Globus pallidus (tissue), 1 donor: ENCODE results near the gene MRC2.
A peak's percentile ranks its signal among the peaks of the same experiment; 100 is the strongest.

Source experiments
- DNase-seq: peaks from one replicate; pipeline ENCODE4 v3.0.0-alpha.2; 2015; ENCODE audit warnings: low spot score

The MRC2 gene

GRCh38 chr17:62631936-62632924, 4.8 kb downstream of the MRC2 start:
- no peak for DNase-seq

- no peak for DNase-seq
These were observed 10.3 kb downstream of the MRC2 start for GRCh38 chr17:62637809-62638208.

GRCh38 chr17:62641153-62641552, 13.7 kb downstream of the MRC2 start:
- no peak for DNase-seq

DNA sequence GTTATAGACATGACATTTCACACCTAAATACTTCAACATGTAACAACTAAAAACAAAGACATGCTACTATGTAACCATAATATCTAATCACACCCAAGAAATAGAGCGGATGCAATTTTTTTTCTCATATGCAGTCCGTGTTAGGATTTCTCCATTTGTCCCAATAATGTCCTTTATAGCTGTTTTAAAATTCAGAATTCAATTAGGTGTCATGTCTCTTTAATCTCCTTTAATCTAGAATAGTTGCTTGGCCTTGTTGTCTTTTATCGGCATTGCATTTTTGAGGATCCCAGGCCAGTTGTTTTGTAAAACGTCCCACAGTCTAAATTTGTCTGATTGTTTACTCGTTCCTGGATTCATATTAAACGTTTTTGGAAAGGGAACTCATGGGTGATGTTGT, 14.5 kb downstream of the MRC2 start:
- no peak for DNase-seq

DNA sequence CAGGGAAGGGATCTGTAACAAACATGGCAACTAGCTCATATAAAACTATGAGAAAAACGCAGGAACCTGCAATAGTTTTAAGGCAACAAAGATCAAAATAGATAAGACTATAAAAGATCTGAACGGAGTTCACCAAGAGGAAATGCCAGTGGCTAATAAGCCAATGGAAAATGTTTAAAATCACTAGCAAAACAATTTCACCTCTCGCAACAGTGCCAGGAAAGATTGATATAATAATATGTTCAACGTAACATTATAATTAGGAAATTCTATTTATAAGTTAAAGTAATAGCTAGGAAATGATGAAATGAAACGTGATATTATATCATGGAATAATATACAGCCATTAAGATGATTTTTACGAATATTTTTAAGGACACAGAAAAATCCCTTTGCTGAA, 16.0 kb downstream of the MRC2 start:
- DNase-seq: no peak

- peak; percentile 67 for DNase-seq
These were observed 17.2 kb downstream of the MRC2 start for GRCh38 chr17:62644487-62645173.

DNA sequence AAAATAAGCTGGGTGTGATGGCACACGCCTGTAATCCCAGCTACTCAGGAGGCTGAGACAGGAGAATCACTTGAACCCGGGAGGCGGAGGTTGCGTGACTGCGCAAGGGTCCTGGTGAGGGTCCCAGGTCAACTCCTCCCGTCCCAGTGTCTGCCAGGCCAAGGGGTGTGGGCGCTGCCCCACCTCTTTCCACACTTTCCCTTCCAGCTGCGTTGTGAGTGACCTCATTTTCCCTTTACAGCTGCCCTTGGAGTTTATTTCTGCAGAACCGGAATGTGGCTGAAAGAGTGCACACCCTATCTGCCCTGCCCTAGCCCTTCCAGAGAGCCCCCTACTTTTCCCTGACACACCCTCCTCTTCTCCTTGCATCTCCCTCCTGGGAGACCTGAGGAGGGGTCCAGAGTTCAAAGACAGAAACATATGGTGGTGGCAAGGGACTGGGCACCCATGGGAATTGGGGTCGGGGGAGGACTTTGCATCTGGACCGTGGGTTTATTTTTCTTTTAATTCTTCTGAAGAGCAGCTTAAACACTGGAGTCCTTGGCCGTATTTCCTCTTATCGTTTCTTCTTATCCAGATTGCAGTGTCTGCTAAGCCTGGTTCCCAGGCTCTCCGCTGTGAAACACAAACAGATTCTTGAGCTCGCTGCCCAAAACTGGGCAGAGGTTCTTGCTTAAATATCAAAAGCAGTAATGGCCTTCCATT, 20.9 kb downstream of the MRC2 start:
- no peak for DNase-seq

DNA sequence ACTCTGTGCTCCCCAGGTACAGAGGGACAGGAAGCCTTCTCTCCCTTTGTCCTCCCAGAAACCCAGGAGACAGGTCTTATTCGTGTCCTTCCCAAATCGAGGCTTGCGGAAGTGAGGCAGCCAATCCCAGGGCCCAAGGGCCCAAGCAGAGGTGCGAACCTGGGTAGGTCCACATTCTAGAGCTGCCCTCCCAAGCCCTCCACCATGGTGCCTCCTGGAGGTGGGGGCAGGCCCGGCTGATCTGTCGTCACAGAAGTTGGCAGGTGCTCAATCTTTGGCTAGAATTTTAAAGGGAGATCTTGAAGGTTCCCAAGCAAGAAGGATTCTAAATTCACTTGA, 21.5 kb downstream of the MRC2 start:
- no peak for DNase-seq

DNA sequence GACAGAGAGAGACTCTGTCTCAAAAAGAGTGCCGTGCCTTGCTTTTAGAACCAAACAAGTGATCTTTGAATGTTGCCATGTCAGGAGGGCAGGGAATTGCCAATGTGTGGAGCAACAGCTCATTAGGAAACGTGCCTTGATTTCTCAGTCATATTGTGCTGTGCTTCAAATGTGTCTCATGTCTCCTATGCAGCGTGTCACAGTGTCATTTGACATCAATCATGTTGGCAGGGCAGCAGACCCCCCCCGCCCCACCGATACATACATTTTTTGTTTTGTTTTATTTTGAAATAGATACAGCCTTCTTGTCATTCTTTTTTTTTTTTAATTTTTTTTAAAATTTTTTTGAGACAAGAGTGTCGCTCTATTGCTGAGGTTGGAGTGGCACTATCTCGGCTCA, 22.1 kb downstream of the MRC2 start:
- DNase-seq: no peak

GRCh38 chr17:62650587-62650986, 23.1 kb downstream of the MRC2 start:
- no peak for DNase-seq

GRCh38 chr17:62652251-62653001, 25.0 kb downstream of the MRC2 start:
- DNase-seq: no peak

DNA sequence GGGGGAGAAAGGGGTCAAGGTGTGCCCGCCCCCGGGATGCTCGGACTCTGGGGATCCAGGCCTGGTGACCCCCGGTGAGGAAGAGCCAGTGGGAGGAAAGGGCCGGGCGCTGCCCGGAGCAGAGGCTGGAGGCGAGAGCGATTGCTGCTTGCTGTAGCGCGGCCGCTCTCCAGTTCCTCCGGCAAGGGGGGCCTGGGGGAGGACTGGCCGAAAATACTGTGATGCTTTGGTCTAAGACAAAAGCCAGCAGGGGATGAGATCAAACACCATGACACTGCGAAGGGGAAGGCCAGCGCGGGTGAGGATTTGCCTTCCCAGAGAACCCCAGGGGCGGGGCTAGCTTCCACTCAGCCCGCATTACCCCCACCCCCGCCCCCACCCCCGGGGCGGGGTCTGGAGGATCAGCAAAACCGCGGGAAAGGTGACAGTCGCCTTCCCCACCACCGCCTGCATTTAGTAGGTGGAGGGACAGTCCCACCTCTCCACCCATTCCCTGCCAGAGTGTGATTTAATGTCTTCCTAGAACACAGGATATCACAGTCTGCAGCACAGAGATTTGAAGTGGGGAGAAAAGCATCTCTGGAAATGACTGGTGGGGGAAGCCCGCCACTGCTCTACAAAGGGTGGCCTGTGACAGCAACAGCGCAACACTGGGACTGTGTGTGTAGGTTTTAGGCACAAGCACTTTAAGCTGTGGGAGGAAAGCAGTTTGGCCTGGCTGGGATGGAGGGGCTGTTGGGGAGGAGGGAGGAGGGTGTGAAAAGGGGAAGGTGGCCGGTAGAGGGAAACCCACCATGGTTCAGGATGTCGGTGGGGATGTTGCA, 25.7 kb downstream of the MRC2 start:
- DNase-seq: peak; percentile 40

DNA sequence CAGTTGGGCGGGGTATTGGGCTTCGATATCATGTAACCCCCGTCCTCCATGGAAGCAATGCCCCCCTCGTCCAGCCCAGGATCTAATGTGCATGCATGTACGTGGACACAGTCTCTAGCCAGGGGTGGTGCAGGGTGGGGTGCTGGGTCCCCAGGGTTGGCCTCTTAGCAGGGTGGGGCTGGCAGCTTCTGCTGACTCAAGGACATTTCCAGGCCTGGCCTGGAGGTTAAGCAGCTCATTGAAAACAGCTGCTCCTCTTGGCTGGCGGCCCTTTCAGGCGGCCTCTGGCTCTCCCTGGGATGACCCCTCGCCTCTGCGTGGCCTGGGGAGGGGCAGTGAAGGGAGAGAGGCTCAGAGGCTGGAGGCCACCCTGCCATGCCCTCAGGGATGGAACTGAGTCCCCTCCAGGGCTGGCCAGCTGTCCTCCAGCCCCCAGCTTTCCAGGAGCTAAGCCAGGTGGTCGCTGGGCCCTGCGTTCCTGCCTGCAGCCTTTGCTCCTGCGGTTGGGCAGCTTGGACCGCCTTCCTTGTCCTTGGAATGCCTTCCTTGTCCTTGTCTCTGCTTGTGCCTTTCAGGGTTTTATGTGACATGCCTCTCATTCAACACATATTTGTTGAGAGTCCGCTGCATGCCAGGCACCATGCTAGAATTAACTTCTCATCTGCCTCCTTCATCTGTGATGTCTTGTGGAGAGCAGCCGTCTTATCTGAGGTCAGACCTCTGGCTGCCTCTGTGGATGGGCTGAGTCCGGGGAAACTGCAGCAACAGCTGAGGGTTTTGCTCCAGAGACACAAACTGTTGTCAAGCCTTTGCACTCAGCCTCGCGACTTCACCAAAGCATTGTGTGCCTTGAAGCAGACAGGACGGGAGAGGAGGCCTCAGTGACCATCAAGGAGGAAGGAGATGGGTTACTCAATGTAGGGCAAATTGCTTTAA, 26.6 kb downstream of the MRC2 start:
- DNase-seq: no peak

- DNase-seq: no peak
These were observed 28.2 kb downstream of the MRC2 start for GRCh38 chr17:62655656-62656055.

DNA sequence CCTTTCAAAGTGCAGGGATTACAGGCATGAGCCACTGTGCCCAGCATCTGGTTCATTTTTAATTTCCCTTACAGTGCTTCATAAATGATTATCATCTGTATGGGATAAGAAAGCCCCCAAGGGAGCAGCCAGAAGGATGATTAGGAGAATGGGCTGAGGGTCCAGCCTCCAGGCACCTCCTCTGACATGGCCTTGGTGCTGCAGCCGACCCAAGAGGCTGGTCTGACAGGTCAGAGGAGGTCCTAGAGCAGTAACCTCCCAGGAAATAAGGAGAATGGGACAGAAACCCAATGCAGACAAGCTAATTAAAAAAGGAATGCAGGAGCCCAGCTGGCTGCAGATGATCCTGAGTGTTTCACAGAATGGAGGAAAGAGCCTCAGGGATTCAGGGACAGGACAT, 29.0 kb downstream of the MRC2 start:
- DNase-seq: no peak

GRCh38 chr17:62657145-62657665, 29.7 kb downstream of the MRC2 start:
- no peak for DNase-seq

- no peak for DNase-seq
These were observed 30.2 kb downstream of the MRC2 start for GRCh38 chr17:62657690-62658089.

DNA sequence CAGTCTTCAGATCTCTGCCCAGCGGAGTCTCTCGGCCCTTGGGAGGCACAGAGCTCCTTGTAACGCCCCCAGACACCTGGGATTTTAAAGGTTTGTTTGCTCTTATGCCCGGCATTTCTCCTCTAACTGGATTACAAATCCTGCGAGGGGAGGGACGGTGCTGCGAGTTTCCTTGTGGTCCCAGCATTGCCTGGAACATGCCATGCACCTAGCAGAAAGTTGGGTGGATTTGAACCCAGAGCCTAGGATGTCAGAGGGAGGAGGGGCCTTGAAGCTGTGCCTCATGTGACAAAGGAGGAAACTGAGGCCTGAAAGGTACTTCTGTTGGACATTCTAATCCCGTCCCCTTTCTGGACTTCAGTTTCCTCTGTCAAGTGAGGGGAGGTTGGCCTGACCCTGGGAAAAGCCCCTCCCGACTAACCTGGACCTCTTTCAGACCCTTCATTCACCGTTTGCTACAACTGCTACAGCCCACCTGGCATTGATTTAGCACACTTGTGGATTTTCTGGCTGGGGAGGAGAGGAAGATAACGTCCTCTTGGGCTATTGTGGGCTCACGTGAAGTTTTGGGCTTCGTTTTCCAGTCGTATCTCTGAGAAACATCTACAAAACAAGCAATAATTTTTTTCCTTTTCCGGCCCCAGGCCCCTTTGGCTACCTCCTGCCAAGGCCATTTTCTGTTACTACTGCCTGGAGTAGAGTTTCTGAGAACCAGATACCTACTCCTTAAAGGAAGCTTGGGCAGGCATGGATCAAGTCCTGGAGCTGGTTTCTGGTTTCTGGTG, 30.9 kb downstream of the MRC2 start:
- no peak for DNase-seq

GRCh38 chr17:62660629-62661118, 33.2 kb downstream of the MRC2 start:
- no peak for DNase-seq
